Endodermal cell (in vitro differentiated cells): ENCODE measurements around the gene GFOD1. TPM values are rescaled to one million over a fixed set of nuclear protein-coding genes. Genes with fewer than 3 reads are reported as not detected.

Source experiments
- DNase-seq: peaks from one replicate; pipeline ENCODE4 v3.0.0-alpha.2; 2017
- H3K27ac ChIP-seq: 2 replicates; pipeline ENCODE4 v1.5.1; 2013; ENCODE audit warnings: mild to moderate bottlenecking, low read depth, low read length, moderate library complexity
- H3K27me3 ChIP-seq: 2 replicates; pipeline ENCODE4 v1.6.1; 2013; ENCODE audit warnings: mild to moderate bottlenecking, low read length, moderate library complexity; ENCODE audit not compliant: insufficient read depth, control insufficient read depth, poor library complexity, severe bottlenecking
- H3K36me3 ChIP-seq: 2 replicates; pipeline ENCODE4 v1.7.0; 2013; ENCODE audit warnings: mild to moderate bottlenecking, low read length, moderate library complexity; ENCODE audit not compliant: control insufficient read depth, insufficient read depth
- H3K4me1 ChIP-seq: one replicate; pipeline ENCODE4 v1.7.0; 2013; ENCODE audit warnings: low read length; ENCODE audit not compliant: control insufficient read depth, insufficient read depth
- H3K4me3 ChIP-seq: 2 replicates; pipeline ENCODE4 v1.5.1; 2013; ENCODE audit warnings: mild to moderate bottlenecking, low read length, moderate library complexity
- H3K9ac ChIP-seq: 2 replicates; pipeline ENCODE4 v1.6.1; 2013; ENCODE audit warnings: mild to moderate bottlenecking, low read length, moderate library complexity; ENCODE audit not compliant: poor library complexity, severe bottlenecking; ENCODE audit errors: extremely low read depth
- H3K9me3 ChIP-seq: 2 replicates; pipeline ENCODE4 v1.6.1; 2013; ENCODE audit warnings: mild to moderate bottlenecking, low read length, moderate library complexity; ENCODE audit not compliant: control insufficient read depth
- H3K27ac Mint-ChIP-seq: 2 replicates; pipeline ENCODE4 v1.8.0; 2020; ENCODE audit warnings: mixed read lengths
- H3K27me3 Mint-ChIP-seq: 2 replicates; pipeline ENCODE4 v1.8.0; 2021; ENCODE audit warnings: mild to moderate bottlenecking, mixed read lengths; ENCODE audit not compliant: insufficient read depth
- H3K36me3 Mint-ChIP-seq: 2 replicates; pipeline ENCODE4 v1.8.0; 2020; ENCODE audit warnings: low read depth, mixed read lengths
- H3K4me1 Mint-ChIP-seq: 2 replicates; pipeline ENCODE4 v1.8.0; 2020; ENCODE audit warnings: mixed read lengths
- H3K4me3 Mint-ChIP-seq: 2 replicates; pipeline ENCODE4 v1.8.0; 2020; ENCODE audit warnings: mild to moderate bottlenecking, moderate library complexity, mixed read lengths
- H3K9me3 Mint-ChIP-seq: 2 replicates; pipeline ENCODE4 v1.8.0; 2020; ENCODE audit warnings: mild to moderate bottlenecking, mixed read lengths
- WGBS, 2 experiments: methylation state at CpG; one replicate each; pipeline versions ENCODE4 v1.1.5 to v1.1.7; 2013; ENCODE audit warnings: missing lambda C conversion rate in 2 of 2, mixed read lengths in 1 of 2; ENCODE audit not compliant: insufficient coverage in 1 of 2, insufficient read length in 1 of 2; 5-methylcytosine and 5-hydroxymethylcytosine counted together
- total RNA-seq, 2 donors: library from RNA; stranded (reverse); fragmentation: NEBNext Ultra II Directional in 1 of 2; extraction: Animal tissue kit (Norgen Biotek cat#: 25700) in 1 of 2; gene quantifications; 2 replicates in 1 of 2; 3 replicates in 1 of 2; pipeline ENCODE4 v1.2.1, GENCODE V29; 2021
- TF ChIP-seq, protein P1 (sequence below): fragments of 200-600 bp; sonication (generic); conservative IDR thresholded peaks from 2 replicates; pipeline ENCODE4 v1.5.0; 2021; ENCODE audit warnings: antibody characterized with exemption, mild to moderate bottlenecking

Gene GFOD1
- total RNA-seq, 2 donors from 2014 or later = 0.71 to 1.9 TPM

- no peak overlapping the region for H3K4me3 Mint-ChIP-seq
- no peaks in the 10 kb centered on the region for H3K36me3 Mint-ChIP-seq
- Histone ChIP-seq H3K36me3 (no peaks in the 10 kb centered on the region), H3K27ac (no peak overlapping the region), H3K4me3 (no peak overlapping the region), H3K27me3 (no peaks in the 10 kb centered on the region), H3K9ac (no peak overlapping the region), H3K4me1 (no peaks in the 10 kb centered on the region), H3K9me3 (no peaks in the 10 kb centered on the region)
- TF ChIP-seq, protein P1, sequence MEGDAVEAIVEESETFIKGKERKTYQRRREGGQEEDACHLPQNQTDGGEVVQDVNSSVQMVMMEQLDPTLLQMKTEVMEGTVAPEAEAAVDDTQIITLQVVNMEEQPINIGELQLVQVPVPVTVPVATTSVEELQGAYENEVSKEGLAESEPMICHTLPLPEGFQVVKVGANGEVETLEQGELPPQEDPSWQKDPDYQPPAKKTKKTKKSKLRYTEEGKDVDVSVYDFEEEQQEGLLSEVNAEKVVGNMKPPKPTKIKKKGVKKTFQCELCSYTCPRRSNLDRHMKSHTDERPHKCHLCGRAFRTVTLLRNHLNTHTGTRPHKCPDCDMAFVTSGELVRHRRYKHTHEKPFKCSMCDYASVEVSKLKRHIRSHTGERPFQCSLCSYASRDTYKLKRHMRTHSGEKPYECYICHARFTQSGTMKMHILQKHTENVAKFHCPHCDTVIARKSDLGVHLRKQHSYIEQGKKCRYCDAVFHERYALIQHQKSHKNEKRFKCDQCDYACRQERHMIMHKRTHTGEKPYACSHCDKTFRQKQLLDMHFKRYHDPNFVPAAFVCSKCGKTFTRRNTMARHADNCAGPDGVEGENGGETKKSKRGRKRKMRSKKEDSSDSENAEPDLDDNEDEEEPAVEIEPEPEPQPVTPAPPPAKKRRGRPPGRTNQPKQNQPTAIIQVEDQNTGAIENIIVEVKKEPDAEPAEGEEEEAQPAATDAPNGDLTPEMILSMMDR = no peak
- H3K9me3 Mint-ChIP-seq = no peaks in the 10 kb centered on the region
- H3K27me3 Mint-ChIP-seq = peaks cover 5% of the 10 kb centered on the region
- WGBS, 2 experiments = 90 to 100% methylated on average over 3 to 4 of the region's 4 CpGs
- peaks cover 13% of the 10 kb centered on the region for H3K4me1 Mint-ChIP-seq
- H3K27ac Mint-ChIP-seq = no peak overlapping the region
- no peak for DNase-seq
Observed at GRCh38 chr6:13522656-13523055, 35.3 kb upstream of the GFOD1 start.

DNA sequence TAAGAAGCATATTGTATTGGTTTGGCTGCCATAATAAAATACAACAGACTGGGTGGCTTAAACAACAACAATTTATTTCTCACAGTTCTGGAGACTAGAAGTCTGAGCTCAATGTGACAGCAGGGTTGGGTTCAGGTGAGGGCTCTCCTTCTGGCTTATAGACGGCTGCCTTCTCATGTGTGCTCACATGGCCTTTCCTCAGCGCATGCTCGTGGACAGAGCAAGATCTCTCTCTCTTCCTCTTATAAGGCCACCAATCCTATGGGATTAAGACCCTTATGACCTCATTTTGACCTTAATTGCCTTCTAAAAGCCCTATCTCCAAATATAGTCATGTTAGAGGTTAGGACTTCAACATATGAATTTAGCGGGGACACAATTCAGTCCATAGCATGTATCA lies 32.4 kb upstream of the GFOD1 start:
- 98 to 100% methylated on average over 1 to 4 of the region's 4 CpGs for WGBS, 2 experiments
- Mint-ChIP-seq H3K36me3 (no peaks in the 10 kb centered on the region), H3K4me1 (peaks cover 11% of the 10 kb centered on the region), H3K27ac (no peak overlapping the region), H3K9me3 (no peaks in the 10 kb centered on the region), H3K4me3 (no peak overlapping the region), H3K27me3 (peaks cover 7% of the 10 kb centered on the region)
- Histone ChIP-seq H3K4me3 (no peak overlapping the region), H3K4me1 (no peaks in the 10 kb centered on the region), H3K27ac (no peak overlapping the region), H3K9me3 (no peaks in the 10 kb centered on the region), H3K9ac (no peak overlapping the region), H3K36me3 (no peaks in the 10 kb centered on the region), H3K27me3 (no peaks in the 10 kb centered on the region)
- TF ChIP-seq, protein P1 = no peak
- no peak for DNase-seq

- Histone ChIP-seq H3K27ac (no peak overlapping the region), H3K36me3 (no peaks in the 10 kb centered on the region), H3K9me3 (no peaks in the 10 kb centered on the region), H3K27me3 (no peaks in the 10 kb centered on the region), H3K4me1 (no peaks in the 10 kb centered on the region), H3K9ac (no peak overlapping the region), H3K4me3 (no peak overlapping the region)
- Mint-ChIP-seq H3K9me3 (no peaks in the 10 kb centered on the region), H3K36me3 (no peaks in the 10 kb centered on the region), H3K27me3 (peaks cover 12% of the 10 kb centered on the region), H3K4me1 (no peaks in the 10 kb centered on the region), H3K27ac (no peak overlapping the region), H3K4me3 (no peak overlapping the region)
- no peak for DNase-seq
- TF ChIP-seq, protein P1 = no peak
- WGBS, 2 experiments = 84 to 87% methylated on average over 3 of the region's 3 CpGs
Observed at GRCh38 chr6:13517116-13517515, 29.7 kb upstream of the GFOD1 start.
